Activated T-cell treated with anti-CD3 and anti-CD28 coated beads, Interleukin-2, amount 50 U/mL, for 24 hours (primary cell): ENCODE results near the gene FLNC.

Experiments
- DNase-seq: peaks from one replicate; pipeline ENCODE4 v3.0.0-alpha.2; 2020
- H3K27ac Mint-ChIP-seq: 2 replicates; pipeline ENCODE4 v1.8.0; 2020; ENCODE audit warnings: mild to moderate bottlenecking, mixed read lengths
- H3K27me3 Mint-ChIP-seq: 2 replicates; pipeline ENCODE4 v1.8.0; 2020; ENCODE audit warnings: mixed read lengths
- H3K36me3 Mint-ChIP-seq: 2 replicates; pipeline ENCODE4 v1.8.0; 2020; ENCODE audit warnings: low read depth, mixed read lengths
- H3K4me1 Mint-ChIP-seq: 2 replicates; pipeline ENCODE4 v1.8.0; 2020; ENCODE audit warnings: low read depth, mixed read lengths
- H3K4me3 Mint-ChIP-seq: 2 replicates; pipeline ENCODE4 v1.8.0; 2020; ENCODE audit warnings: mild to moderate bottlenecking, moderate library complexity, mixed read lengths
- H3K9me3 Mint-ChIP-seq: 2 replicates; pipeline ENCODE4 v1.8.0; 2020; ENCODE audit warnings: mixed read lengths

The FLNC gene

GRCh38 chr7:128878226-128879105 is 48.3 kb downstream of the FLNC start:
- Mint-ChIP-seq H3K27ac (no peak overlapping the region), H3K4me3 (no peak overlapping the region), H3K27me3 (no peaks in the 10 kb centered on the region), H3K36me3 (no peaks in the 10 kb centered on the region), H3K9me3 (no peaks in the 10 kb centered on the region), H3K4me1 (peaks cover under 1% of the 10 kb centered on the region)
- no peak for DNase-seq

GRCh38 chr7:128879461-128879938 is 49.3 kb downstream of the FLNC start:
- Mint-ChIP-seq H3K9me3 (no peaks in the 10 kb centered on the region), H3K4me1 (peaks cover 3% of the 10 kb centered on the region), H3K4me3 (no peak overlapping the region), H3K36me3 (no peaks in the 10 kb centered on the region), H3K27me3 (peaks cover 2% of the 10 kb centered on the region), H3K27ac (no peak overlapping the region)
- no peak for DNase-seq

DNA sequence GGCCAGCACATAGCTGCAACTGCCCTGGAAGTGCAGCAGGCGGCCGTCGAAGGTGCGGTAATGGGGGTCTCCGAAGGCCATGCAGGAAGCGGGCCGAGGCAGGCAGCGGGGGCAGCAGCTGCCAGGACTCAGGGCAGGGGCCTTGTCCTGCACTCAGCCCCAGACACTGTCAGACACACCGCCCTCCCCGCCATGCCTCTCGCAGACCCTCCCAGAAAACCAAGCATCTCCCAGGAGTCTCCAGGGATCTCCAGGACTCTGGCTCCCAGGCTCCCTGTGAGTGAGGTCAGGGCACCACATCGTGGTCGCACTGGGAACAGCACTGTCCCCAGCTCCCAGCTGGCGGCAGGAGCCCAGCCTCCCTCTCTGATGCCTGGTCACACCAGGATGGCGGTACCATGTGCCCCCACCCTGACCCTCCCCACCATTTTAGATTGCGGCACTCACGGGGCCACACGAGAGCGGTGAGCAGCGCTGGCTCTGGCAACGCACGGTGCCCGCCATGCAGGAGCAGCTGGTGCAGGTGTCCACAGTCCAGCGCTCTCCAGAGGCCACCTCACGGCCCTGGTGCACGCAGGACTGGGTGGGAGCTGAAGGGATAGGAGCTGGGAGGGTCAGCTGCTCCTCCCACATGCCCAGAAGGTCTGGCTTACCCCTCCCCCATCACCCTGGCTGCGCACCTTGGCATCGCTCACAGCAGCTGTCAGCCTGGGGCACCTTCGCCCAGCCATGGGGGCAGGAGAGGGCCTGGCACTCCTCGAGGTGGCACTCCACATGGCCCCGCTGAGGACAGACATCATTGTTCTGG is 49.9 kb downstream of the FLNC start:
- Mint-ChIP-seq H3K9me3 (no peaks in the 10 kb centered on the region), H3K4me1 (peaks cover 3% of the 10 kb centered on the region), H3K27me3 (peaks cover 2% of the 10 kb centered on the region), H3K27ac (no peak overlapping the region), H3K36me3 (no peaks in the 10 kb centered on the region), H3K4me3 (no peak overlapping the region)
- DNase-seq: no peak

- Mint-ChIP-seq H3K27ac (no peak overlapping the region), H3K36me3 (no peaks in the 10 kb centered on the region), H3K4me3 (no peak overlapping the region), H3K27me3 (peaks cover 6% of the 10 kb centered on the region), H3K4me1 (peaks cover 3% of the 10 kb centered on the region), H3K9me3 (no peaks in the 10 kb centered on the region)
- no peak for DNase-seq
Measured at GRCh38 chr7:128880791-128881457, 50.7 kb downstream of the FLNC start.

- no peak for DNase-seq
- peaks cover 8% of the 10 kb centered on the region for H3K27me3 Mint-ChIP-seq
- H3K4me1 Mint-ChIP-seq: peaks cover 3% of the 10 kb centered on the region
- H3K9me3 Mint-ChIP-seq: no peaks in the 10 kb centered on the region
- H3K36me3 Mint-ChIP-seq: no peaks in the 10 kb centered on the region
- H3K27ac Mint-ChIP-seq: no peak overlapping the region
- H3K4me3 Mint-ChIP-seq: no peak overlapping the region
Measured at GRCh38 chr7:128881458-128882125, 51.4 kb downstream of the FLNC start.

DNA sequence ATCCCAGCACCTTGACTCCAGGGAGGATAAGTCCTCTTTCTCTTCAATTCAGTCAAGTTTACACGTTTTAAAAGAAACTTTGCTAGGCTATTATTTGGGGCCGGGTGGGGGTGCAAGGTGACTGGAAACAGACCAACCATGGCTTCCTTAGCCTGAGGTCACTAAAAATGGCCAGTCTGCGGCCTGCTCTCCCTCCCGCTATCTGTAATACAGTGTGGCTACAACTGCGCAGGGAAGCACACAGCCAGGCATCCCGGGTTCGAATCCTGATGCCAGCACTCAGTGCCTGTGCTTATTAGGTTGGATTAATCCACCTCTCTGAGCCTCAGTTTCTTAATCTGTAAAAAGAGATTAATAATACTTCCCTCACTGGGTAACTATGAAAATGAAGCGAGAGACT is 51.9 kb downstream of the FLNC start:
- no peaks in the 10 kb centered on the region for H3K36me3 Mint-ChIP-seq
- peaks cover 8% of the 10 kb centered on the region for H3K27me3 Mint-ChIP-seq
- no peaks in the 10 kb centered on the region for H3K9me3 Mint-ChIP-seq
- no peak overlapping the region for H3K27ac Mint-ChIP-seq
- no peak for DNase-seq
- H3K4me1 Mint-ChIP-seq: peaks cover 3% of the 10 kb centered on the region
- H3K4me3 Mint-ChIP-seq: no peak overlapping the region

DNA sequence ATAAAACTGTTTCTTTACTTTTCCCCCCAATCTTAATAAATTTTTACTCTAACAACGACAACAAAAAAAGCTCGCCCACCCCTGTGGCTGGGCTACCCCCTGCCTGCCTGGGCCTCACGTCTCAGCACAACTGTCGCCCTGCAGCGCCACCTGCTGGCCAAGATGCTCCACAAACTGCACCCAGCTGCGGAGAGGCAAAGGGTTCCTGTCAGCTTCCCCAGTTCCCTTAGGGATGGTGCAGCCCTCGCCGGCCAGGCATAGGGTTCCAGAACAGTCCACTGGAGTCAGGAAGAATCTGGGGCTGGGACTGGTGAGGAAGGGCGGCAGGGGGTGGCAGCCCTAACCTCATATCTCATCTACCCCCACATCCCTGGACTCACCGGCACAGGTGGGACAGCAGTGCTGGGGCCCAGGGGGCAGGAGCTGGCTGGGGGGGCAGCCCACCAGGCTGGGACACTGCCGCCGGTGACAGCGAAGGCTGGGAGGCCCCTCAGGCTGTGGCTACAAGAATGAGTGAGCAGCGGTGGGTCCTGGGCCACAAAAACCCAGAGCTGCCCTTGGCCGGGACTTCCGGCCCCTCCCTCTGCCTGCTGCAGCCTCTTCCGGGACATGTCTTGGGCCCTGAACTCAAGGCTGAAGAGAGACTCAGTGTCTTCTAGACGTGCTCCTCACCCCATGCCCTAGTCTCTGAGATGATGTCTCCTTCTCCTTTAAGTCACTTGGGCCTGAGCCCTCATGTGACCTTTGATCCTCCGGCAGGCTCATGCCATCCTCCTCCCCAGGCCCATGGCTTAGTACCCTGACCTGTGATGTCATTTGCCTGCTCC is 53.6 kb downstream of the FLNC start:
- peaks cover 3% of the 10 kb centered on the region for H3K4me1 Mint-ChIP-seq
- H3K27me3 Mint-ChIP-seq: peaks cover 8% of the 10 kb centered on the region
- peak; percentile 92 for DNase-seq
- no peak overlapping the region for H3K27ac Mint-ChIP-seq
- no peaks in the 10 kb centered on the region for H3K9me3 Mint-ChIP-seq
- H3K4me3 Mint-ChIP-seq: peak overlapping the region; percentile 35
- no peaks in the 10 kb centered on the region for H3K36me3 Mint-ChIP-seq

DNA sequence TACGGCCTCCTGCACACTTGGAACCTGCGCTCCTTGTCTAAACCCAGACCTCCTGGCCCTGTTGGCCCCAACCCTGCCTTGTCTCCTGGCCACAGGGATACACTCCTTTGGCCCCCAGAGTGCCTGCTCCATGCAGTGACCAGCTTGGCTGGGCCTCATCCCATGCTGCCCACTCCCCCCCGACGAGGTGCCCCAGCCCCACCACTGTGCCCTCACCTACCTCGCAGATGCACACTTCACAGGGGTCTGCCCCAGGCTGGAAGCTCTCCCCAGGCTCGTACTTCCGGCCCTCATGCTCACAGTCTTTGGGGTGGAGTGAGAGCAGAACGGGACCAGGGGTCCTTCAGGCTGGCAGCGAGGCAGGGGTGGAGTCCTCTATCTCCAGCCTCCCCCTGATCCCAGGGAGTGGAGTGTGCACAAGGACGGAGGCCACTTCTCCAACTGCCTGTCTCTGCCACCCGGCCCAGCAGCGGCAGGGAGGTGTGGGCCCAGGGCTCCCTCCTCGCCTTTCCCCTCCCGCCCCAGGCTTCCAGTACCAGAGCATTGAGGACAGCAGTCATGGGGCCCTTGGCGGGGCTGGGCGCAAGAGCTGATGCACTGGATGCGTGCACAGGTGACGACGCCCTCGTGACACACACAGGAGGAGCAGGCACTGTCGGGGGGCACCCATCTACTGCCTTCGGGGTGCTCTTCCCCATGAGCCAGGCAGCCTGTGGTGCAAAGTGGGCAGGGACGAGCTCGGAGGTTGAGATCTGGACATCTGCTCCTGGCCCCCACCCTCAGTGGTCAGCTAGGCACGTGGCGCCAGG is 54.6 kb downstream of the FLNC start:
- peaks cover 11% of the 10 kb centered on the region for H3K27me3 Mint-ChIP-seq
- H3K9me3 Mint-ChIP-seq: no peaks in the 10 kb centered on the region
- peaks cover 3% of the 10 kb centered on the region for H3K4me1 Mint-ChIP-seq
- H3K36me3 Mint-ChIP-seq: no peaks in the 10 kb centered on the region
- no peak overlapping the region for H3K4me3 Mint-ChIP-seq
- no peak for DNase-seq
- H3K27ac Mint-ChIP-seq: no peak overlapping the region

GRCh38 chr7:128885370-128886187 is 55.4 kb downstream of the FLNC start:
- H3K4me3 Mint-ChIP-seq: no peak overlapping the region
- no peak overlapping the region for H3K27ac Mint-ChIP-seq
- H3K9me3 Mint-ChIP-seq: no peaks in the 10 kb centered on the region
- peaks cover 17% of the 10 kb centered on the region for H3K27me3 Mint-ChIP-seq
- peaks cover 3% of the 10 kb centered on the region for H3K4me1 Mint-ChIP-seq
- no peaks in the 10 kb centered on the region for H3K36me3 Mint-ChIP-seq
- DNase-seq: no peak

- Mint-ChIP-seq H3K9me3 (no peaks in the 10 kb centered on the region), H3K27me3 (peaks cover 17% of the 10 kb centered on the region), H3K36me3 (no peaks in the 10 kb centered on the region), H3K4me3 (no peak overlapping the region), H3K27ac (no peak overlapping the region), H3K4me1 (peaks cover 3% of the 10 kb centered on the region)
- DNase-seq: no peak
Measured at GRCh38 chr7:128886391-128887168, 56.4 kb downstream of the FLNC start.

DNA sequence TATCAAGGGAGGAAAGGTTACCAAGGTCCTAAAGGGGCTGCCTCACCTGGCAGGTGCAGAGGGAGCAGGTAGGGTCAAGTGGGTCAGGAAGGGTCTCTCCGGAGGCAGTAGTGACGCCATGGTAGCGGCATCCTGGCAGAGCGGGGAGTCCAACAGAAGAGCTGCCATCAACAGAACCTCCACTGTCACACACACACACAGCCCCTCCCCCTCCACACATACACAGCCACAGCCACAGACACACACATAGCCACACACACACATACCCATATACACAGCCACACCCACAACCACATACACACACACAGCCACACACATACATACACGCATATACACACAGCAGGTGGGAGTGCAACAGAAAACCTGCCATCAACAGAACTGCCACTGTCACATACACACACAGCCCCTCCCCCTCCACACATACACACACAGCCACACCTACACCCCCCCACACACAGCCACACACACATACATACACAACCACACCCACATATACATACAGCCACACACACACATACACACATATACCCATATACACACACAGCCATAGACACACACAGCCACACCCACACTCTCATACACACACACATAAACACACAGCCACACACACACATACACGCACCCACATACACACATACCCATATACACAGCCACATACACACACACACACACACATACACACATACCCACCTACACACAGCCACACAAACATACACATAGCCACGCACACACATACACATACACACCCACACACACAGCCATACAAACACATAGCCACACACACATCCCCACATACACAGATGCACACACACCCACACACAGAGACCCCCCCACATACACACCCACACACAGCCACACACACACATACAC is 57.2 kb downstream of the FLNC start:
- no peaks in the 10 kb centered on the region for H3K36me3 Mint-ChIP-seq
- H3K27ac Mint-ChIP-seq: no peak overlapping the region
- H3K9me3 Mint-ChIP-seq: no peaks in the 10 kb centered on the region
- no peak overlapping the region for H3K4me3 Mint-ChIP-seq
- H3K4me1 Mint-ChIP-seq: peaks cover 3% of the 10 kb centered on the region
- no peak for DNase-seq
- peaks cover 22% of the 10 kb centered on the region for H3K27me3 Mint-ChIP-seq
